HG02642 (cell line): ENCODE data around the gene MFF.

Experiments used
- ATAC-seq: cut with Tn5 transposase; IDR thresholded peaks from one replicate; pipeline ENCODE4 v1.9.1; 2021; ENCODE audit warnings: mild to moderate bottlenecking; ENCODE audit not compliant: unreplicated experiment, poor library complexity

MFF gene

DNA sequence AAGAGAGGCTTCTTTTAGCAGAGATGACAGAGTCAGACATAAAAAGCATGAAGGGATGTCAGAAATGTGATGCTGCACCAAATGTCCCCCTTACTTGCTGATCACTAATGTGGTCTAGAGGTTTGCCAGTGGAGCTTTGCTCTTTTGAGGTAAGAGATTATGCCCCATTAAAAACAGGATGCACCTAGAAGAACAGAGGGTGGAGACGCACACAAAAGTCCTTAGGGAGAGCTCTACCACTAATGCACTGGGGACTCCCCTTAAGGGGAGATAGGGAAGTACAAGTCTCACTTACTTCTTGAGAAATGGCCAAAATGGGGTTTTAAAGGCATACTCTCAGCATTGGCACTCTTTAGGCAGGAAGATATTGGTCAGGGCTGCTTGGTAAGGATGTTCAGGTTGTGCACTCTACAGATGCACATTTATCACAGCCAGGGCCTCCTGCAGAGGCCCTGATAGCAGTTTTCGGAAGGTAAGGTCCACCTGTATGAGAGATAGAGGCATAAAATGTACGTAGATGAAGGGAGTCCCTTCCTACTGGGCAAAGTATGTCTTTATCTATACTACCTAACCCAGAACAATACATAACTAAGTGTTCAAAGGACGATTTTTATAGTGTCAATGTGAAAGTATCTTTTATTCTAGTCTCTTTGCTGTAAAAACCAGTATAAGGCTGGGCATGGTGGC, 79.7 kb downstream of the MFF start:
- no peak for ATAC-seq

- peak; percentile 44 for ATAC-seq
These were observed 81.4 kb downstream of the MFF start for GRCh38 chr2:227406177-227407031.
